GM10248 (cell line): ENCODE measurements around the gene ACTN2.

Experiments used
- CTCF ChIA-PET: fragments of 300-600 bp; sonication (Branson Sonifier 250); formaldehyde crosslinking; extraction: SDS; loops from one replicate; lab custom pipeline; 2021; ENCODE audit warnings: antibody characterized with exemption; lab: Yijun Ruan, JAX
- POLR2A ChIA-PET: fragments of 350-650 bp; sonication (Branson Sonifier 250); formaldehyde crosslinking; extraction: SDS; loops from one replicate; lab custom pipeline; 2020; ENCODE audit warnings: antibody characterized with exemption; lab: Yijun Ruan, JAX
- DNase-seq: peaks from one replicate; pipeline ENCODE4 v3.0.0; 2012; ENCODE audit errors: extremely low spot score
- TF ChIP-seq, protein P1 (sequence below): IDR thresholded peaks from 2 replicates; pipeline ENCODE4 v1.5.1; 2012; ENCODE audit warnings: mild to moderate bottlenecking, low read depth; ENCODE audit errors: extremely low read depth, missing control alignments, control extremely low read depth

The ACTN2 gene

DNA sequence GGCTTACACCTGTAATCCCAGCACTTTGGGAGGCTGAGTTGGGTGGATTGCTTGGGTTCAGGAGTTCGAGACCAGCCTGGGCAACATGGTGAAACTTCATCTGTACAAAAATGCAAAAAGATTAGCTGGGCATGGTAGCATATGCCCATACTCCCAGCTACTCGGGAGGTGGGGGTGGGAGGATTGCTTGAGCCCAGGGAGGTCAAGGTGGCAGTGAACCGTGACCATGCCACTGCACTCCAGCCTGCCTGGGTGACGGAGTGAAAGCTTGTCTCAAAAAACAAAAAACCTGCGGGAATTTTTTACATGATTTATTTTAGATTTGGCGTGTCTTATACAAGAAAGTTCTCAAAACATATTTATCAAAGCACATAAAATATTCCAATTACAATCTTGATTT, 81.0 kb downstream of the ACTN2 start:
- ChIA-PET POLR2A (no interaction called here), CTCF (interaction anchor here (2.1 to 4.8 kb wide), 2 partner anchors 8 to 20 kb away, joined by 6 to 40 read pairs; no protein-coding TSS in a partner anchor)
- no peak for DNase-seq
- TF ChIP-seq, protein P1, sequence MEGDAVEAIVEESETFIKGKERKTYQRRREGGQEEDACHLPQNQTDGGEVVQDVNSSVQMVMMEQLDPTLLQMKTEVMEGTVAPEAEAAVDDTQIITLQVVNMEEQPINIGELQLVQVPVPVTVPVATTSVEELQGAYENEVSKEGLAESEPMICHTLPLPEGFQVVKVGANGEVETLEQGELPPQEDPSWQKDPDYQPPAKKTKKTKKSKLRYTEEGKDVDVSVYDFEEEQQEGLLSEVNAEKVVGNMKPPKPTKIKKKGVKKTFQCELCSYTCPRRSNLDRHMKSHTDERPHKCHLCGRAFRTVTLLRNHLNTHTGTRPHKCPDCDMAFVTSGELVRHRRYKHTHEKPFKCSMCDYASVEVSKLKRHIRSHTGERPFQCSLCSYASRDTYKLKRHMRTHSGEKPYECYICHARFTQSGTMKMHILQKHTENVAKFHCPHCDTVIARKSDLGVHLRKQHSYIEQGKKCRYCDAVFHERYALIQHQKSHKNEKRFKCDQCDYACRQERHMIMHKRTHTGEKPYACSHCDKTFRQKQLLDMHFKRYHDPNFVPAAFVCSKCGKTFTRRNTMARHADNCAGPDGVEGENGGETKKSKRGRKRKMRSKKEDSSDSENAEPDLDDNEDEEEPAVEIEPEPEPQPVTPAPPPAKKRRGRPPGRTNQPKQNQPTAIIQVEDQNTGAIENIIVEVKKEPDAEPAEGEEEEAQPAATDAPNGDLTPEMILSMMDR: no peak

DNA sequence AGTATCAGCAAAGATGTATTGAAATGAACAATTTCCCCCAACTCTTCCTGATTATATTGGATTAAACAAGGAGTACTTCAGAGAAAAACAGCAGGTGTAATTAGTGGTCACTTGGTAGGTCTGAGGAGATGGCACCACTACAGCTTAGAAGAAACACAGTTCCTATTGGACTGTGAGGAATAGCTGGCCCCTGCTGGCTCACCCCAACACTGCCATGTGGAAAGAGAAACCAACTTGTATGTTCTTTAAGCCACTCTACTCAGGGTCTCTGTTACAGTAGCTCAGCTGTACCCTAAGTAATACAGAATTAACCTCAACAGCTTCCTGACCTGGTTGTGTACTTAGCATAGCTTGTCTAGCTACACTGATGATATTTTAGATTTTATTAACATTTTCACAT, 82.3 kb downstream of the ACTN2 start:
- TF ChIP-seq, protein P1: no peak

DNA sequence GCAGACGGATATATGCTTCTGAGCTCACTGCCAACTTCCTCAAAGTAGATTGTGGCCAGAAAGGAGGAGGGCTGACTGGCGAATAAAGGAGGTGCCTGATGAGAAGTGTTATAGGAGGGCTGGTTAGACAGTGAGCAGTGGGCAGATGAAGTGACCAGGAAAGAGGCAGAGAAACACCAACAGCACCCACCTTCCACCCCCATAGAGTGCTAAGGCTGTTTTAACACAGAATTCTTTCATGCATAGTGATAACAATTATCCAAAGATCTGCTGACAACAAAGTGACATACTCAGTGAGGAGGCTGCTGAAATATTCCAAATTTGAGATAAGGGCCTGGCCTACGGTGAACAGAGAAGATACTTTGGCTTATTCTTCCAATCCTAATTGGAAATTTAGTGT, 87.6 kb downstream of the ACTN2 start:
- POLR2A ChIA-PET: no interaction called here

More for the DNA sequence above, 82.3 kb downstream of the ACTN2 start:
- ChIA-PET POLR2A (no interaction called here), CTCF (interaction anchor here (1.4 to 4.8 kb wide), 3 partner anchors 10 to 18 kb away, joined by 5 to 40 read pairs (median 6); no protein-coding TSS in a partner anchor)
- DNase-seq: no peak

DNA sequence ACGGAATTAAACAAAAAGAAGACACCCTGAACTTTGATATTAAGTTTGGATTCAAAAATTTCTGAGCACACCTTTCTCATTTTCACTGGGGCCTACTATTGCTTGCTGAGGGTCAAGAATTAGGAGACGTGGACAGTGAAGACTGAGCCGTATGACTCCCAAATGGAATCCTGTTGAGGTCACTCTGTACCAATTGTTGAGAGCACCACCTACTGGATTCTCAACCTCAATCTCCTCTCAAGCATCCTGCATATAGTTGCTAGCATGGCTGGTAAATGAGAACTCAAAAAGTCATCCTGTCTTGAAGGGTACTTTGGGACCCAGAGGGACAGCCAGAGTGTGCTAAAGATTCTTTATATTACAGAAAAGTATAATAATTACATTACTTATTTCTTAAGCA, 88.6 kb downstream of the ACTN2 start:
- POLR2A ChIA-PET: no interaction called here
- no peak for DNase-seq
- CTCF ChIA-PET: no interaction called here
- TF ChIP-seq, protein P1: no peak

More for the DNA sequence above, 87.6 kb downstream of the ACTN2 start:
- CTCF ChIA-PET: interaction anchor here (1.9 kb wide), 1 partner anchor 15 kb away, joined by 6 read pairs; no protein-coding TSS in a partner anchor
- DNase-seq: no peak
- TF ChIP-seq, protein P1: no peak

DNA sequence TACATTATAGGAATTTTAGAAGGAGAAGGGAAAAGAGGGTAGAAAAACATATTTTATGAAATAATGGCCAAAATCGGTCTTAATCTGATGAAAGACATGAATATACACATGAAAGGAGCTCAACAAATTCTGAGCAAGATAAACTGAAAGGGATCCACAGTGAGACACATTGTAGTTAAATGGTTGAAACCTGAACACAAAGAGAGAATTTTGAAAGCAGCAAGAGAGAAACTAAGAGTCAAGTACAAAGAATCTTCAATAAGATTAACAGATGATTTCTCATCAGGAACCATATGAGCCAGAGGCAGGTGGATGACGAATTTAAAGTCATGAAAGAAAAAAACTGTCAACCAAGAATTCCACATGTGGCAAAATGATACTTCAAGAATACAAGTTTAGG, 93.0 kb downstream of the ACTN2 start:
- ChIA-PET POLR2A (no interaction called here), CTCF (interaction anchor here (1.1 kb wide), 1 partner anchor 20 kb away, joined by 3 read pairs; no protein-coding TSS in a partner anchor)
- TF ChIP-seq, protein P1: no peak

DNA sequence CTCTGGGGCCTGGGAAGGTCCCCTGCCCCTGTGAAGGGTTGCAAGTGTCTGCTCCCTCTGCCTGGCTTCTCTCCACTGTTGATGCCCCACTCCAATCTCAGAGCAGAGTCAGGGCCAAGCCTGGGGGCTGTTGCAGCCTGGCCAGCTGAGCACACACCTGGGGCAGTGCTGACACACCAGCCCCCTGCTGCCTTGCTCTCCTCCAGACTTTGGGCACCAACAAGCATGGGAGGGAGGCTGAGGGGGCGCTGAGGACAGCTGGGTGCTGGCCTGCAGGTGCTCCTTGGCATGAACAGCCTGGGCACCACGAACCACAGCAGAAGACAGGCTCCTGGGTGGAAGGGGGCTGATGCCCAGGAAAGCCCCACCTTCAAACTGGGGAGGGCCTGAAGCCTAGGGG, 99.2 kb downstream of the ACTN2 start:
- TF ChIP-seq, protein P1: no peak
- ChIA-PET CTCF (interaction anchor here (2.3 kb wide), 1 partner anchor 26 kb away, joined by 10 read pairs; no protein-coding TSS in a partner anchor), POLR2A (no interaction called here)
- no peak for DNase-seq

More for the DNA sequence above, 93.0 kb downstream of the ACTN2 start:
- DNase-seq: no peak
